ENCODE data around the gene GLCE.

GLCE gene

GRCh38 chr15:69209661-69210060, 49.2 kb downstream of the GLCE start:
- no peak for DNase-seq (ENCODE audit: low spot score)

GRCh38 chr15:69210574-69210973, 50.1 kb downstream of the GLCE start:
- no peak for DNase-seq (ENCODE audit: low spot score)

DNA sequence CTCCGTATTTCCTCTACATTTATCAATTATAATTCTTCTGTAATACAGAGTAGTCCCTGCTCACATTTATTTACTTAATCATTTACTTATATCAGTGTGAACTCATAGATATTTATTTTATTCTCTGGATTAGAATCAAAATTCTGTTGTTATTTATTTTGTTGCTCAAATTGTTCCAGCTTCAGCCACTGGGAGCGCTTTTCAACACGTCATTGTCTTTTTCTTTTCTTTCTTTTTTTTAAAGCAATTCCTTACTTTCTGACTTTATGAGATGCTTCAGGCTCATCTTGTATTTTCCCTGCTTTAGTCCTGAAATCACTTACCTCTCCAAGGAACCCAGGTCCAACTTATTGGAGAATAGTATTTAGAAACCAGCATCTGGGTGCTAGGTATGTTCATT, 53.4 kb downstream of the GLCE start:
- DNase-seq (ENCODE audit: low spot score) = no peak

GRCh38 chr15:69215314-69216035, 55.0 kb downstream of the GLCE start:
- DNase-seq (ENCODE audit: low spot score) = no peak

DNA sequence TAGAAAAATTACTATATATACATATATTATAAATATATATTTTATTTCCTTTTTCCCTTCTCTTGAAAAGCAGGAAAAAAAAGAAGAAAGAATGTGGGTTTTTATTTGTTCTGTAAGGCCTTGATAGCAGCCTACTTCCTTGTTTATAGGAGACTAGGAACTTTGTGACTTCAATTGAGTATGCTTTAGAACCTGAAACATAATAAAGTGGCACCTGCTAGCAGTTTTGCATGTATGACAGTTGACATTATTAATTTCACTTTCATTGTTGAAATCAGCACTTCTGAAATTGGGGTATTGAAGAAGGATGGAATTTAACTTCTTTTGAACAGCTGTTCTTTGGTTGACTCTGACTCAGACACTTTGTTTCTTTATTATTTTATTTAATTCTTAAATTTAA, 56.9 kb downstream of the GLCE start:
- no peak for DNase-seq (ENCODE audit: low spot score)

- DNase-seq (ENCODE audit: low spot score) = no peak
Observed at GRCh38 chr15:69219690-69220089, 59.3 kb downstream of the GLCE start.

GRCh38 chr15:69222002-69222474, 61.6 kb downstream of the GLCE start:
- no peak for DNase-seq (ENCODE audit: low spot score)

GRCh38 chr15:69223083-69223813, 62.8 kb downstream of the GLCE start:
- no peak for DNase-seq (ENCODE audit: low spot score)

DNA sequence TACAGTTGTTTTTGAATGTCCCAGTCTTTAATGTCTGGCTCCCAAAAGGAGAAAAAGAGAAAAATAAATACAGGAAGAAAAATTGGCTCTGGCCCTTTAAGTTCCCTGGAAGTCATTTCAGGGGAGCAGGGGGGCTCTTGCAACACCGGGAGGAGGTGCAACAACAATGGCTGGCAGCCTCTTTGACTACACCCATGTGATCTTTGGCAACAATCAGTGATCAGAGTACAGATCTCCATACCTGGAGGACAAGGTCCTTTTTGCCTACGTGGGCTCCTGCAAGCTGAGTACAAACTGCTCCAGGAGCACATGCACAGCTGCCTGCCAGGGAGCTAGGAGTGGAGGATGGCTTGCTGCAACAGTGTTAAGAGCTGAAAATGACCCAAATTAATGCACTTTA, 63.9 kb downstream of the GLCE start:
- no peak for DNase-seq (ENCODE audit: low spot score)

DNA sequence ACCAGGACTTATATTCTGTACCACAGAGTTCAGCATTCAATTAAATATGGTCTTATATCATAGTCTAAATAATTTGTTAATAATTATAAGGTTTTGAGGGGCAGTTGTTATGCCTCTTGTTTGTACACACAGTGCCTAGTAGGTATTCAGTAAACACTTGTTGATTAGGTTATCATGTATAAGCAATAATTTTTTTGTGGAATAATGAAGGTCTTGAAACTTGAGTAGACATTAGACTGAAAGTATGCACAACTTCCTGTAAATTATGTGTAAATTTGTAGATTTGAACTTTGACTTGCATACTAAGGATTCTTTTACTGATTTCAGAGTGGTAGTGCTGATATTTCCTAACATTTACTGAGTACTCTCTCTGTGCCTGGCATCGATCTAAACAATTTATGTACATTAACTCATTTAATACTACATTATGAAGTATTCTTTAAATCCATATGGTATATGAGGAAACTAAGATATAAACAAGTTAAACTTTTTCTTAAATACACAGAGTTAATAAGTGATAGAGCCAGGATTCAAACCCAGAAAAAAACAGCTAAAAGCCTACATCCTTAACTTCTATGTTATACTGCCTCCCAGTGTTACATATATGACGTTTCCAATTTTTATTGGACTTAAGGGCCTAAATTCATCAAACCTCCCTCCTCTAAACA, 65.1 kb downstream of the GLCE start:
- peak; percentile 22 for DNase-seq (ENCODE audit: low spot score)

DNA sequence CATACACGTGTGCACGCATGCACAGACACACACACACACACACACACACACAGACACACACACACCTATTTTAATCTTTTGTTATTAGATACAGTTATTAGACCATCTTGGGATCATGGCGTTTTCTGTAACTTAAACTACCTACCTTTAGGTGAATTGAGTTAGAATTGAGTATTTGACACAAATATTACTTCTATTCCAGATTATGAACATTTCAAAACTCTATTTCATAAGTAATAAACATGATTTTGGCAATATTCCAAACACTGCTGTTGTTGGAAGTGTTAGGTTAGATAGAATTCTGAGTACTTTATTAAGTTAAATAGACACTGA, 65.6 kb downstream of the GLCE start:
- no peak for DNase-seq (ENCODE audit: low spot score)

DNA sequence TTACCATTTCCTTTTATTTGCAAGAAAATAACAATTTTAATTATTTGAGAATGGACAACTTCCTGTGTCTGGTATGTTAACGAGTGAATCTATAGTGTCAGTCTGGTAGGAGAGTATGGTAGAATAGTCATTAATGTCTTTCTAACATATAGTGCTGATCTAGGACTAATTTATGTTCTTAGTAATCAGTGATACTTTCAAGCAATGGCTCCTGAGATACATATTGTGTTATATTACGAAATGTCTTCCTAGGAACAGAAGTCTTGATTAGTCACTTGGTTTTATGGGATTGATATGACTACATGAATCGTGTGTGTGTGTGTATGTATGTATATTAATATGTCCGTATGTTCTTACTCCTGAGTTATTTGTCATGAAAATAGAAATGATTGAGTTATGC, 71.7 kb downstream of the GLCE start:
- no peak for DNase-seq (ENCODE audit: low spot score)

DNA sequence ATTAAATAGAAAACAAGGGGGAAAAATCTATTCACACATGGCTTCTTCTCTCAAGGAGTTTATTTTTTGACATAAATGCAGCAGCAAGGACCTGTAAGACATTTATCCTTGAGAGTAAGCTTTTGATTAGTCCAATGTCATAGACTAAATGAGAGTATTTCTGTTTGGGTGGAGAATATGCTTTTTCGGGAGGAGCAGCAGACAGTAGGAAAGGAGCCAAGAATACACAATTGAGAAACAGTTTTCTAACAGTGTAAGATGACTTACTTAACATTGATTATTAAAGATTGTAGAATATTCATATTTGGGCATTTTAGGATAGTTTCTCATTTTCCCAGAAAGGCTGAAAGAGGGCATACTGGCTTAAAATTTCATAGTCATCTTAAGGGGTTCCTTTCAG, 72.3 kb downstream of the GLCE start:
- DNase-seq (ENCODE audit: low spot score) = no peak

- no peak for DNase-seq (ENCODE audit: low spot score)
Observed at GRCh38 chr15:69234676-69235075, 74.2 kb downstream of the GLCE start.

DNA sequence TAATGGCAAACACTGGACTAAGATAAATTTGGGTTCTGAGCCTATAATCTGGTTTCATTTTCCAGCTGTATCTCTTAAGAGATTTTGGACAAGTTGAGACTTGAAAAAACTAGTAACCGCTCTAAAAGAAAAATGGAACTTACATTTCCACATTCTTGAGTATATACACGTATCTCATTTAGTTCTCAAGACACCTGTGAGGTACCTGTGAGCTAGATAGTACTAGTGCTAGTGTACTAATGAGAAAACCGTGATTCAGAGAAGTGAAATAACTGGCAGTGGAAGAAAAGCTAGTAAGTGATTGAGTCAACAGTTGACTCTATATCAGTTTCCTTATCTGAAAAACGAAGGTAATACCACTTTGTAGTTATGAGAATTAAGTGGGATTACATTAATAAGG, 76.1 kb downstream of the GLCE start:
- no peak for DNase-seq (ENCODE audit: low spot score)

DNA sequence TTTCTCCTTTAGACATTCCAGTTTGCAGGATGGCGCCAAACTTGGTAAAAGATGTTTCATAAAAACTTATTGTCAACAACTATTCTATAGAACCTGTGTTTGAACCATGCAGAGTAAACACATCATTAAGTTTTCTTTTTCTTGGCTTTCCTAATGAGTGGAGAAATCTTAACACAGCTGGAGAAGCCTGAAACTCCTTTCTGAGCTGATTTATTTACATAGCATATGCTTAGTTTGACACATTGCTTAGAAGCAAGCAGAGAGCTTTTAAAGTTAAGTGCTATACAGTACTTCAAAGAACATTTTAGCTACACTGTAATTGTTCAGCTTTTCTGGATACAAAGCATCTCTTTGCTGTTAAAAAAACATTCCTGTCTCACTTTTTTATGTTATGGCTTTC, 77.3 kb downstream of the GLCE start:
- DNase-seq (ENCODE audit: low spot score) = no peak

DNA sequence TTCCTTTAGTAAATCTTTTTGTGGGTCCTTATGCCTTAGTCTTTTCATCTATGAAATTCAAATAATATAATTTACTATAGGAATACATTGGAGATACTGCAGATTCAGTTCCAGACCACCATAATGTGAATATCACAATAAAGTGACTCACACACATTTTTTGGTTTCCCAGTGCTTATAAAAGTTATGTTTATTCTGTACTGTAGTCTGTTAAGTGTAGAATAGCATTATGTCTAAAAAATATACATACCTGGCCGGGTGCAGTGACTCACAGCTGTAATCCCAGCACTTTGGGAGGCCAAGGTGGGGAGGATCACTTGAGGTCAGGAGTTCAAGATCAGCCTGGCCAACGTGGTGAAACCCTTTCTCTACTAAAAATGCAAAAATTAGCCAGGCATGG, 84.4 kb downstream of the GLCE start:
- no peak for DNase-seq (ENCODE audit: low spot score)

GRCh38 chr15:69253156-69253555, 92.7 kb downstream of the GLCE start:
- no peak for DNase-seq (ENCODE audit: low spot score)

- peak; percentile 54 for DNase-seq (ENCODE audit: low spot score)
Observed at GRCh38 chr15:69265347-69265955, 105.0 kb downstream of the GLCE start.

DNA sequence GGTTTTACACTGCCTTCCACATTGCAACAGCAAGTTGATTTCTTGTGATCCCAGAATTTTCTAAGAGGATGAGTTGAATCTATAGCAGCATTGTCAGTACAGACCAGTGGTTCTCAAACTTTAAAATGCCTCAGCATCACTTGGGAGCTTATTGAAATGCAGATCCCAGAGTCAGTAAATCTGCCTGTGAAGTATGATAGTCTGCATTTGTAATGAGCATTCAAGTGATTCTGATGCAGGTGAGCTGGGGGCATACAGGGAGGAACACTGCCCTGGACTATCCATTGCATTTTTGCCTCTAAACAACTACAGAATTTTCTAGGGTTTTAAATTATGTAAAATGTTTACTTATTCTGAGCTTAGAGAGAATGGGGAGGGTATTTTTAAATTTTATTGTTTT, 110.8 kb downstream of the GLCE start:
- DNase-seq (ENCODE audit: low spot score) = no peak

- no peak for DNase-seq (ENCODE audit: low spot score)
Observed at GRCh38 chr15:69272139-69272538, 111.7 kb downstream of the GLCE start.

- DNase-seq (ENCODE audit: low spot score) = no peak
Observed at GRCh38 chr15:69272891-69273290, 112.5 kb downstream of the GLCE start.

Data from NAMALWA (cell line).